MCF 10A (cell line): Measurements from ENCODE around the gene FUBP3. TPM values are rescaled to one million over a fixed set of nuclear protein-coding genes. Genes with fewer than 3 reads are reported as not detected.
A peak's percentile ranks its signal among the peaks of the same experiment; 100 is the strongest.
"Not testable (repeated sequence)": the region's sequence is repeated elsewhere in the genome, so short reads cannot be mapped to it uniquely, and the experiment has no call there.

ENCODE experiments used
- BruUV-seq: library from RNA; stranded (reverse); fragments of 400-500 nt; replicated peaks from 2 replicates; lab custom pipeline; 2021; lab: Mats Ljungman, UMichigan
- CTCF ChIA-PET: fragments of 300-600 bp; sonication (Branson Sonifier 250); formaldehyde crosslinking; extraction: SDS; loops from one replicate; lab custom pipeline; 2021; ENCODE audit warnings: antibody characterized with exemption, inconsistent platforms; lab: Yijun Ruan, JAX
- POLR2A ChIA-PET: fragments of 300-600, 350-650 bp; sonication (Branson Sonifier 250); formaldehyde crosslinking; extraction: SDS; loops from one replicate; lab custom pipeline; 2020; ENCODE audit warnings: antibody characterized with exemption, inconsistent platforms; lab: Yijun Ruan, JAX
- DNase-seq: peaks from one replicate; pipeline ENCODE4 v3.0.0-alpha.2; 2018; ENCODE audit not compliant: unreplicated experiment
- H3K27ac Mint-ChIP-seq: one replicate; pipeline ENCODE4 v1.8.0; 2022; ENCODE audit warnings: mild to moderate bottlenecking, low read depth, mixed read lengths; ENCODE audit not compliant: unreplicated experiment
- H3K27me3 Mint-ChIP-seq: one replicate; pipeline ENCODE4 v1.8.0; 2022; ENCODE audit warnings: mixed read lengths; ENCODE audit not compliant: insufficient read depth, unreplicated experiment
- H3K36me3 Mint-ChIP-seq: one replicate; pipeline ENCODE4 v1.8.0; 2022; ENCODE audit warnings: mild to moderate bottlenecking, moderate library complexity, mixed read lengths; ENCODE audit not compliant: insufficient read depth, unreplicated experiment
- H3K4me1 Mint-ChIP-seq: one replicate; pipeline ENCODE4 v1.8.0; 2022; ENCODE audit warnings: mixed read lengths; ENCODE audit not compliant: insufficient read depth, unreplicated experiment
- H3K4me3 Mint-ChIP-seq: one replicate; pipeline ENCODE4 v1.8.0; 2022; ENCODE audit warnings: mild to moderate bottlenecking, moderate library complexity, mixed read lengths; ENCODE audit not compliant: unreplicated experiment
- H3K9me3 Mint-ChIP-seq: one replicate; pipeline ENCODE4 v1.8.0; 2022; ENCODE audit warnings: mixed read lengths; ENCODE audit not compliant: unreplicated experiment
- CTCF ChIP-seq: fragments of 200-600 bp; IDR thresholded peaks from one replicate; pipeline ENCODE4 v1.8.0; 2022; ENCODE audit warnings: antibody characterized with exemption, mild to moderate bottlenecking; ENCODE audit not compliant: unreplicated experiment
- intact Hi-C: fragments of 100-400 bp; cut with micrococcal nuclease; formaldehyde crosslinking; loops from 2 replicates; pipeline ENCODE4 v1.14.1; 2022
- total RNA-seq: library from RNA; stranded (reverse); gene quantifications from 2 replicates; pipeline ENCODE4 v1.2.3, GENCODE V29; 2022

The FUBP3 gene
- total RNA-seq, 1 experiment from 2014 or later: 58.0 TPM

GRCh38 chr9:130681769-130682420, 102.5 kb downstream of the FUBP3 start:
- CTCF ChIA-PET: interaction anchor here (0.5 to 4.9 kb wide), 24 partner anchors 9 to 931 kb away, joined by 3 to 80 read pairs (median 4); partner anchors contain the start of gene EXOSC2

GRCh38 chr9:130682421-130683121, 103.2 kb downstream of the FUBP3 start:
- TF ChIP-seq CTCF: peak; percentile 88
- Mint-ChIP-seq H3K4me1 (peaks cover 6% of the 10 kb centered on the region), H3K4me3 (peak overlapping the region; percentile 81), H3K27me3 (no peaks in the 10 kb centered on the region), H3K9me3 (no peaks in the 10 kb centered on the region), H3K27ac (peak overlapping the region; percentile 33), H3K36me3 (no peaks in the 10 kb centered on the region)
- peak; percentile 87 for DNase-seq
- ChIA-PET POLR2A (interaction anchor here (0.9 to 2.8 kb wide), 5 partner anchors 11 to 237 kb away, joined by 4 to 10 read pairs (median 6); partner anchors contain the start of gene EXOSC2), CTCF (interaction anchor here (0.6 to 4.9 kb wide), 24 partner anchors 10 to 932 kb away, joined by 3 to 80 read pairs (median 4); partner anchors contain the start of gene EXOSC2)
- no TSS peak for BruUV-seq
- intact Hi-C loops: loop anchor here (1.0 to 10.0 kb wide), 3 partner anchors 108 to 418 kb away; partner anchors contain the start of gene FUBP3

More at GRCh38 chr9:130681769-130682420, 102.5 kb downstream of the FUBP3 start:
- no peaks in the 10 kb centered on the region for H3K9me3 Mint-ChIP-seq
- H3K36me3 Mint-ChIP-seq: no peaks in the 10 kb centered on the region
- intact Hi-C loops: loop anchor here (1.0 to 10.0 kb wide), 3 partner anchors 107 to 418 kb away; partner anchors contain the start of gene FUBP3
- H3K4me3 Mint-ChIP-seq: peak overlapping the region; percentile 81
- no TSS peak for BruUV-seq
- POLR2A ChIA-PET: interaction anchor here (0.6 to 2.8 kb wide), 7 partner anchors 8 to 236 kb away, joined by 3 to 10 read pairs (median 6); partner anchors contain the start of gene EXOSC2
- H3K4me1 Mint-ChIP-seq: peaks cover 6% of the 10 kb centered on the region
- H3K27me3 Mint-ChIP-seq: no peaks in the 10 kb centered on the region
- H3K27ac Mint-ChIP-seq: peak overlapping the region; percentile 33
- peak; percentile 47 for DNase-seq
- no peak for TF ChIP-seq CTCF

GRCh38 chr9:130685104-130685503, 105.7 kb downstream of the FUBP3 start:
- no peak for TF ChIP-seq CTCF
- no TSS peak for BruUV-seq
- intact Hi-C loops: loop anchor here (10.0 kb wide), 1 partner anchor 110 kb away; the partner anchor contains the start of gene FUBP3

GRCh38 chr9:130685945-130686344, 106.6 kb downstream of the FUBP3 start:
- intact Hi-C loops: loop anchor here (10.0 kb wide), 1 partner anchor 111 kb away; the partner anchor contains the start of gene FUBP3
- H3K9me3 Mint-ChIP-seq, BruUV-seq, H3K27me3 Mint-ChIP-seq, H3K4me3 Mint-ChIP-seq, H3K27ac Mint-ChIP-seq, H3K36me3 Mint-ChIP-seq, DNase-seq: not testable (repeated sequence)
- H3K4me1 Mint-ChIP-seq: peaks cover 12% of the 10 kb centered on the region
- CTCF ChIA-PET: interaction anchor here (0.6 to 4.9 kb wide), 8 partner anchors 15 to 636 kb away, joined by 3 to 80 read pairs (median 3); no protein-coding TSS in a partner anchor
- POLR2A ChIA-PET: interaction anchor here (0.8 to 1.3 kb wide), 2 partner anchors 222 to 240 kb away, joined by 3 read pairs; no protein-coding TSS in a partner anchor

More at GRCh38 chr9:130685104-130685503, 105.7 kb downstream of the FUBP3 start:
- Mint-ChIP-seq H3K4me1 (peaks cover 12% of the 10 kb centered on the region), H3K36me3 (no peaks in the 10 kb centered on the region), H3K27ac (no peak overlapping the region), H3K4me3 (no peak overlapping the region), H3K9me3 (no peaks in the 10 kb centered on the region), H3K27me3 (no peaks in the 10 kb centered on the region)
- ChIA-PET CTCF (interaction anchor here (0.7 to 4.9 kb wide), 7 partner anchors 18 to 576 kb away, joined by 3 to 80 read pairs (median 3); no protein-coding TSS in a partner anchor), POLR2A (interaction anchor here (1.3 kb wide), 1 partner anchor 239 kb away, joined by 3 read pairs; no protein-coding TSS in a partner anchor)
- no peak for DNase-seq
